ENCODE results near the gene DIP2C.

DIP2C gene

DNA sequence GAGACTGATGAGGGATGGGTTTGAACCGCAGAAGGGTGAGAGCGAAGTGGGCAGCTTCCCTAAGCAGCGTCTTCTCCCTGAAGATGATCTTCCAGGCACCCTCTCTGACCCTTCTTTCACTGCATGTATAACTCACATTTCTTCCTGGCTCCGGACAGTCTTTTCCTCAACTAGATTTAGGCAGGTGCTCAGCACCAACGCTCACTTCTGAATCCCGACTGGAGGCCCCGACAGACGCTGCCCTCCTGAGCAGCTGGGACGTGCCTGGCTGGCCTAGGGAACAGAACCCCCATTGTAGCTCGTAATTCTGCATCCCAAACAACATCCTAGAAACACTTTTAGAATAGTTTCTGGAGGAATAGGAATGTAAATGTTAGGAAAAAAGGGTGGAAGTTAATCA is 206.6 kb downstream of the DIP2C start:
- no peaks in the 10 kb centered on the region for H3K27me3 ChIP-seq (ENCODE audit: insufficient read depth, low read length, poor library complexity, severe bottlenecking)
- no peaks in the 10 kb centered on the region for H3K4me1 ChIP-seq (ENCODE audit: insufficient read depth, low read length, poor library complexity, severe bottlenecking)

DNA sequence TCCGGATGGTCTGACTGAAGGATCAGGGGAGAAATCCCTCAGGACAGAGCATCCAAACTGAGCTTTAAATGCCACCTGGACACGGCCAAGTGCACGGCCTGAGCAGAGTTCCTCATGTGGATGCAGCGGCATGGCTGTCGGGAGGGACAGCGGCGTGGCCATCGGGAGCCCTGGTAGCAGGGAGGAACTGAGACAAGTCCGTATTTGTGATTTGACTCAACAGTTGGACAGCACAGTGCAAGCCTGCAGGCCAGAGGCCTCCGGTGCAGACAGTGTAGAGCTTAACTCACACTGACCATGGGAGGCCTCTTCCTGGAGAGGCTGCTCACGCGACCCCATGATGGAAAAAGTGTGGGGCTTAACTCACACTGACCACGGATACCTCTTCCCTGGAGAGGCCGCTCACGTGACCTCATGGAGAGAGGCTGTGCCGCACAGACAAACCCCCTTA is 207.4 kb downstream of the DIP2C start:
- H3F3A ChIP-seq (ENCODE audit: low read depth) = no peaks in the 10 kb centered on the region
- H3K9ac ChIP-seq (ENCODE audit: low read depth, low read length, poor library complexity, severe bottlenecking) = no peak overlapping the region
- H3K4me2 ChIP-seq (ENCODE audit: low read depth, low read length, poor library complexity, severe bottlenecking) = no peak overlapping the region
- H3K36me3 ChIP-seq (ENCODE audit: insufficient read depth, low read length) = no peaks in the 10 kb centered on the region
- TF ChIP-seq EZH2phosphoT487 (IDR thresholded peaks at IDR 0.05; ENCODE audit: borderline replicate concordance) = no peak
- no peak for TF ChIP-seq CTCF (conservative IDR thresholded peaks at IDR 0.05; ENCODE audit: low read length)
- H2AFZ ChIP-seq (ENCODE audit: low read length) = no peak overlapping the region
- H3K4me3 ChIP-seq (ENCODE audit: low read length, poor library complexity, severe bottlenecking) = no peak overlapping the region
- H3K27me3 ChIP-seq (ENCODE audit: insufficient read depth, low read length, poor library complexity, severe bottlenecking) = no peaks in the 10 kb centered on the region
- H3K9me3 ChIP-seq (ENCODE audit: insufficient read depth, low read depth, low read length) = no peaks in the 10 kb centered on the region
- no peaks in the 10 kb centered on the region for H3K9me2 ChIP-seq (replicated peaks; ENCODE audit: low read depth, low read length)
- no peaks in the 10 kb centered on the region for H3K79me2 ChIP-seq (ENCODE audit: insufficient read depth, low read length)
- H4K20me1 ChIP-seq (ENCODE audit: insufficient read depth, low read length, poor library complexity, severe bottlenecking) = no peaks in the 10 kb centered on the region
- no peaks in the 10 kb centered on the region for H3K4me1 ChIP-seq (ENCODE audit: insufficient read depth, low read length, poor library complexity, severe bottlenecking)

More for the DNA sequence above, 206.6 kb downstream of the DIP2C start:
- no peak overlapping the region for H3K4me3 ChIP-seq (ENCODE audit: low read length, poor library complexity, severe bottlenecking)
- H3K9ac ChIP-seq (ENCODE audit: low read depth, low read length, poor library complexity, severe bottlenecking) = no peak overlapping the region
- TF ChIP-seq CTCF (conservative IDR thresholded peaks at IDR 0.05; ENCODE audit: low read length) = no peak
- TF ChIP-seq EZH2phosphoT487 (IDR thresholded peaks at IDR 0.05; ENCODE audit: borderline replicate concordance) = no peak
- no peaks in the 10 kb centered on the region for H3F3A ChIP-seq (ENCODE audit: low read depth)
- H3K79me2 ChIP-seq (ENCODE audit: insufficient read depth, low read length) = no peaks in the 10 kb centered on the region
- no peaks in the 10 kb centered on the region for H3K9me2 ChIP-seq (replicated peaks; ENCODE audit: low read depth, low read length)
- no peak overlapping the region for H3K4me2 ChIP-seq (ENCODE audit: low read depth, low read length, poor library complexity, severe bottlenecking)
- no peak overlapping the region for H2AFZ ChIP-seq (ENCODE audit: low read length)
- H3K36me3 ChIP-seq (ENCODE audit: insufficient read depth, low read length) = no peaks in the 10 kb centered on the region
- H4K20me1 ChIP-seq (ENCODE audit: insufficient read depth, low read length, poor library complexity, severe bottlenecking) = no peaks in the 10 kb centered on the region
- no peaks in the 10 kb centered on the region for H3K9me3 ChIP-seq (ENCODE audit: insufficient read depth, low read depth, low read length)

DNA sequence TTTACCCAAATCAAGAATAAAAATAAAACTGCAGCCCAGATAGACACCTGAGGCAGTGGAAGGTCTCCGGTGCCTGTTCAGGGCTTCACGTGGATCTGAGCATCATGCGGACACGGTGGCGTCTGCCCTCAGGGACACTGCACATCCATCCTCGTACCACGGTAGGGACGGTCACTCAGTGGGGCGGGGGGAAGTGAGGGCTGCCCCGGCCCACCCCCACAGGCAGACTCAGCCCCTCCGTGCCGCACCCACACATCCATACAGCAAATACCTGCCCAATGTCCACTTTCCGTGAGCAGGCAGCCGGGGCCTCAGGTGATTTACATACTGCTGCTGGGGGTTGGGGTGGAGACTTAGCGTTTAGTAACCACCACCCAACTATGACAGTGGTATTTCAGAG is 207.8 kb downstream of the DIP2C start:
- Histone ChIP-seq H3K9me3 (ENCODE audit: insufficient read depth, low read depth, low read length) (no peaks in the 10 kb centered on the region), H3K36me3 (ENCODE audit: insufficient read depth, low read length) (no peaks in the 10 kb centered on the region), H2AFZ (ENCODE audit: low read length) (no peak overlapping the region), H3K4me1 (ENCODE audit: insufficient read depth, low read length, poor library complexity, severe bottlenecking) (no peaks in the 10 kb centered on the region), H3K9ac (ENCODE audit: low read depth, low read length, poor library complexity, severe bottlenecking) (no peak overlapping the region), H3K27me3 (ENCODE audit: insufficient read depth, low read length, poor library complexity, severe bottlenecking) (no peaks in the 10 kb centered on the region), H3K4me3 (ENCODE audit: low read length, poor library complexity, severe bottlenecking) (no peak overlapping the region), H4K20me1 (ENCODE audit: insufficient read depth, low read length, poor library complexity, severe bottlenecking) (no peaks in the 10 kb centered on the region), H3K9me2 (replicated peaks; ENCODE audit: low read depth, low read length) (no peaks in the 10 kb centered on the region), H3F3A (ENCODE audit: low read depth) (no peaks in the 10 kb centered on the region), H3K79me2 (ENCODE audit: insufficient read depth, low read length) (no peaks in the 10 kb centered on the region), H3K4me2 (ENCODE audit: low read depth, low read length, poor library complexity, severe bottlenecking) (no peak overlapping the region)
- TF ChIP-seq CTCF (conservative IDR thresholded peaks at IDR 0.05; ENCODE audit: low read length) (no peak), EZH2phosphoT487 (IDR thresholded peaks at IDR 0.05; ENCODE audit: borderline replicate concordance) (no peak)

Data from Loucy (cell line).